H1 (cell line): ENCODE measurements around the gene PSMD5. TPM values are rescaled to one million over a fixed set of nuclear protein-coding genes. Genes with fewer than 3 reads are reported as not detected.

Experiments
- BACH1 ChIP-seq: IDR thresholded peaks from 2 replicates; pipeline ENCODE4 v1.6.1; 2012; ENCODE audit warnings: low read length, improper control_type of control experiment
- CREB1 ChIP-seq: IDR thresholded peaks from 2 replicates; pipeline ENCODE4 v1.6.1; 2012; ENCODE audit warnings: inconsistent platforms
- HDAC2 ChIP-seq, 2 experiments: fragments of 300-600 bp in 1 of 2; sonication (generic) in 1 of 2; IDR thresholded peaks; 2 replicates each; pipeline ENCODE4 v1.6.1; 2011 to 2012; ENCODE audit warnings: low read depth in 2 of 2, low read length in 2 of 2, mild to moderate bottlenecking in 2 of 2, moderate library complexity in 2 of 2, borderline replicate concordance in 1 of 2, inconsistent platforms in 1 of 2
- MAFK ChIP-seq: IDR thresholded peaks from 2 replicates; pipeline ENCODE4 v1.6.1; 2012; ENCODE audit warnings: low read depth, mild to moderate bottlenecking, improper control_type of control experiment, low read length
- POLR2A ChIP-seq, 2 experiments: IDR thresholded peaks; 1 replicate in 1 of 2; 2 replicates in 1 of 2; pipeline ENCODE4 v1.6.1; 2011; ENCODE audit warnings: low read depth in 2 of 2, low read length in 2 of 2, mild to moderate bottlenecking in 2 of 2; ENCODE audit errors: control extremely low read depth in 1 of 2
- RAD21 ChIP-seq, 2 experiments: IDR thresholded peaks in 1 of 2; conservative IDR thresholded peaks in 1 of 2; 2 replicates each; pipeline ENCODE4 v1.6.1; 2011; ENCODE audit warnings: low read depth in 2 of 2, low read length in 2 of 2, improper control_type of control experiment in 1 of 2, inconsistent platforms in 1 of 2, mild to moderate bottlenecking in 1 of 2, moderate library complexity in 1 of 2
- RBBP5 ChIP-seq: IDR thresholded peaks from 2 replicates; pipeline ENCODE4 v1.7.1; 2012; ENCODE audit warnings: low read depth, mild to moderate bottlenecking, inconsistent platforms, low read length, moderate library complexity, borderline replicate concordance
- RXRA ChIP-seq: IDR thresholded peaks from 2 replicates; pipeline ENCODE4 v1.6.1; 2011; ENCODE audit warnings: low read depth, mild to moderate bottlenecking, low read length, moderate library complexity; ENCODE audit not compliant: insufficient read depth
- SAP30 ChIP-seq: fragments of 300-600 bp; sonication (generic); IDR thresholded peaks from 2 replicates; pipeline ENCODE4 v1.7.1; 2012; ENCODE audit warnings: low read length, moderate library complexity, mild to moderate bottlenecking, inconsistent platforms; ENCODE audit not compliant: insufficient read depth, insufficient replicate concordance
- SP1 ChIP-seq: IDR thresholded peaks from 2 replicates; pipeline ENCODE4 v1.6.1; 2011; ENCODE audit warnings: low read depth, low read length
- SP4 ChIP-seq: IDR thresholded peaks from 2 replicates; pipeline ENCODE4 v1.6.1; 2012; ENCODE audit warnings: low read length, inconsistent platforms
- polyA plus RNA-seq, 7 experiments: library from polyadenylated mRNA; depleted of rRNA in 3 of 7; stranded (reverse) in 5 of 7; unstranded in 2 of 7; fragments of >200 nt in 5 of 7; fragments of 200-250 nt in 2 of 7; gene quantifications; 1 replicate in 5 of 7; 2 replicates in 1 of 7; 4 replicates in 1 of 7; pipeline versions ENCODE4 v1.2.1 to v1.2.3, GENCODE V29; 2011 to 2013; ENCODE audit warnings: missing spikeins in 2 of 7, mixed read lengths in 2 of 7
- total RNA-seq: library from RNA; stranded (reverse); fragmentation: NEBNext Ultra II Directional; extraction: Animal tissue kit (Norgen Biotek cat#: 25700); gene quantifications from 2 replicates; pipeline ENCODE4 v1.2.1, GENCODE V29; 2021
- TF ChIP-seq, protein P1 (sequence below), 3 experiments: IDR thresholded peaks; 1 replicate in 2 of 3; 2 replicates in 1 of 3; pipeline versions ENCODE4 v1.5.1 to v1.6.1; 2011; ENCODE audit warnings: low read length in 3 of 3, mild to moderate bottlenecking in 3 of 3, inconsistent platforms in 2 of 3, low read depth in 1 of 3, moderate library complexity in 1 of 3; ENCODE audit not compliant: insufficient read depth in 1 of 3; ENCODE audit errors: control extremely low read depth in 1 of 3

Gene PSMD5
- total and polyA plus RNA-seq, 2 of the 8 experiments (the other 6 are each of a cell fraction or from before 2014, with no cell fraction given), result 19.2 to 30.5 TPM

DNA sequence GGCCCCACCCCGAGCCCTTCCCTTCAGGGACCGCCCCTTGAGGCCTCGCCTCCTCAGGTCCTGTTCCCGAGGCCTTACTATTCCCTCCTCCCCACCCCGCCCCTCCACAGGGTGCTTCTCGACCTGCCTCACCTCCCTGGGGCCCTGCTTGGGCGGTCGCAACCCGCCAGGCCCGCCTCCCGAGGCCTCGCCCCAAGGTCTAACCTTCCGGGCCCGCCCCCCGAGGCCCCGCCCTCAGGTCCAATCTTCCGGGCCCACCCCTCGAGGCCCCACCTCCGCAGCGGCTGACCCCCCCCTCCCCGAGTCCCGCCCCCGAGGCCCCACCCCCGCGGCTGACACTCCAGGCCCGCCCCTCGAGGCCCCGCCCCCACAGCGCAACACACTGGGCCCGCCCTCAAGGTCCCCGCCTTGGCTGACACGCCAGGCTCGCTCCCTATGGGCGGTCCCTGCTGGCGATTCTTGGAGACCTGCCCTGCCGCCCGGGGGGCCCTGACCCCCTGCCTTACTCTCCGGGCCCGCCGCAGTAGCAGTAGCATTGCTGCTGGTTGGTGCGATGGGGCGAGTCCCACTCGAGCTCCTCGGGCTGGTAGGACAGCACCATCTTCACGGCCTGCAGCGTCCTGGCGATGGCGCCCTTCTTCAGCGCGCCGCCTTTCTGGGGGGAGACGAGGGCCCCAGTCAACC lies 26.1 kb upstream of the PSMD5 start (continued):
- TF ChIP-seq, protein P1, sequence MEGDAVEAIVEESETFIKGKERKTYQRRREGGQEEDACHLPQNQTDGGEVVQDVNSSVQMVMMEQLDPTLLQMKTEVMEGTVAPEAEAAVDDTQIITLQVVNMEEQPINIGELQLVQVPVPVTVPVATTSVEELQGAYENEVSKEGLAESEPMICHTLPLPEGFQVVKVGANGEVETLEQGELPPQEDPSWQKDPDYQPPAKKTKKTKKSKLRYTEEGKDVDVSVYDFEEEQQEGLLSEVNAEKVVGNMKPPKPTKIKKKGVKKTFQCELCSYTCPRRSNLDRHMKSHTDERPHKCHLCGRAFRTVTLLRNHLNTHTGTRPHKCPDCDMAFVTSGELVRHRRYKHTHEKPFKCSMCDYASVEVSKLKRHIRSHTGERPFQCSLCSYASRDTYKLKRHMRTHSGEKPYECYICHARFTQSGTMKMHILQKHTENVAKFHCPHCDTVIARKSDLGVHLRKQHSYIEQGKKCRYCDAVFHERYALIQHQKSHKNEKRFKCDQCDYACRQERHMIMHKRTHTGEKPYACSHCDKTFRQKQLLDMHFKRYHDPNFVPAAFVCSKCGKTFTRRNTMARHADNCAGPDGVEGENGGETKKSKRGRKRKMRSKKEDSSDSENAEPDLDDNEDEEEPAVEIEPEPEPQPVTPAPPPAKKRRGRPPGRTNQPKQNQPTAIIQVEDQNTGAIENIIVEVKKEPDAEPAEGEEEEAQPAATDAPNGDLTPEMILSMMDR (IDR thresholded peaks at IDR 0.05; ENCODE audit: control extremely low read depth in 1 of 3, insufficient read depth in 1 of 3, low read depth in 1 of 3, low read length in 3 of 3), result peak; percentile 52 to 68 (median 62)
- TF ChIP-seq SP1 (no peak), HDAC2 (IDR thresholded peaks at IDR 0.05; ENCODE audit: borderline replicate concordance in 1 of 2, low read depth in 2 of 2, low read length in 2 of 2) (peak; percentile 47 to 72; a peak in 1 of 4 replicates), RBBP5 (peak; percentile 86; the same call in 1 of the 2 replicates), SP4 (peak; percentile 58; the same call in 1 of the 2 replicates), MAFK (no peak), RXRA (0 out of 2 replicates have a peak, but pooled peaks have one; percentile 8), BACH1 (peak; percentile 46; the same call in 1 of the 2 replicates), POLR2A (IDR thresholded peaks at IDR 0.05; ENCODE audit: control extremely low read depth in 1 of 2, low read depth in 2 of 2, low read length in 2 of 2) (0 out of 3 replicates have a peak, but pooled peaks of 1 of the 2 experiments have one; percentile 1), SAP30 (no peak), RAD21 (IDR thresholded peaks at IDR 0.05 in 1 of 2, conservative IDR thresholded peaks at IDR 0.05 in 1 of 2; ENCODE audit: low read depth in 2 of 2, low read length in 2 of 2) (peak; percentile 42 to 60), CREB1 (0 out of 2 replicates have a peak, but pooled peaks have one; percentile 38)
